GM12873 (cell line): ENCODE data around the gene SH2D1B.

Source experiments
- TF ChIP-seq, protein P1 (sequence below): IDR thresholded peaks from 2 replicates; pipeline ENCODE4 v1.5.1; 2012; ENCODE audit warnings: low read depth, mild to moderate bottlenecking, moderate library complexity, low read length, control low read depth; ENCODE audit not compliant: insufficient read depth; ENCODE audit errors: missing control alignments

SH2D1B gene, protein sequence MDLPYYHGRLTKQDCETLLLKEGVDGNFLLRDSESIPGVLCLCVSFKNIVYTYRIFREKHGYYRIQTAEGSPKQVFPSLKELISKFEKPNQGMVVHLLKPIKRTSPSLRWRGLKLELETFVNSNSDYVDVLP

DNA sequence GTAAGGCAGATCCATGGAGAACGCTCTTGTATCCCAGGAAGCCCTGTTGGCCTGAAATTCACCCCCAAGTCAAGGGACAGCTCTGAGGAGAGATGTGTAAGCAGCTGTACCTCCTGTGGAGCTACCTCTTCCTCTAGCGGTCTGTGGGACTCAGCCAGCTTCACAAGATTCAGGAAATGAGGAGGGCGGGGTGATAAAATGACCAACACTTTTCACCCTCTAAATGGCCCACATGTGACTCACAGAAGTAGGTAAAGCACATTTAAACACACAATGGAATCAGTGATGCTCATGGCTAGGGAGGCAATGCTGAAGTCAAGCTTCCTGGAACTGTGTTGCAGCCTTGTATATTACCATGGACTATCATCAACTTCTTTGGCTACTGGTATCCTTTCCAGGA lies at the start of gene SH2D1B:
Gene SH2D1B, minus strand, starts transcription at position 135 of the 400 bp plus-strand sequence. Its CDS starts 120 bp downstream, at position 15.
- TF ChIP-seq, protein P1, sequence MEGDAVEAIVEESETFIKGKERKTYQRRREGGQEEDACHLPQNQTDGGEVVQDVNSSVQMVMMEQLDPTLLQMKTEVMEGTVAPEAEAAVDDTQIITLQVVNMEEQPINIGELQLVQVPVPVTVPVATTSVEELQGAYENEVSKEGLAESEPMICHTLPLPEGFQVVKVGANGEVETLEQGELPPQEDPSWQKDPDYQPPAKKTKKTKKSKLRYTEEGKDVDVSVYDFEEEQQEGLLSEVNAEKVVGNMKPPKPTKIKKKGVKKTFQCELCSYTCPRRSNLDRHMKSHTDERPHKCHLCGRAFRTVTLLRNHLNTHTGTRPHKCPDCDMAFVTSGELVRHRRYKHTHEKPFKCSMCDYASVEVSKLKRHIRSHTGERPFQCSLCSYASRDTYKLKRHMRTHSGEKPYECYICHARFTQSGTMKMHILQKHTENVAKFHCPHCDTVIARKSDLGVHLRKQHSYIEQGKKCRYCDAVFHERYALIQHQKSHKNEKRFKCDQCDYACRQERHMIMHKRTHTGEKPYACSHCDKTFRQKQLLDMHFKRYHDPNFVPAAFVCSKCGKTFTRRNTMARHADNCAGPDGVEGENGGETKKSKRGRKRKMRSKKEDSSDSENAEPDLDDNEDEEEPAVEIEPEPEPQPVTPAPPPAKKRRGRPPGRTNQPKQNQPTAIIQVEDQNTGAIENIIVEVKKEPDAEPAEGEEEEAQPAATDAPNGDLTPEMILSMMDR: no peak

DNA sequence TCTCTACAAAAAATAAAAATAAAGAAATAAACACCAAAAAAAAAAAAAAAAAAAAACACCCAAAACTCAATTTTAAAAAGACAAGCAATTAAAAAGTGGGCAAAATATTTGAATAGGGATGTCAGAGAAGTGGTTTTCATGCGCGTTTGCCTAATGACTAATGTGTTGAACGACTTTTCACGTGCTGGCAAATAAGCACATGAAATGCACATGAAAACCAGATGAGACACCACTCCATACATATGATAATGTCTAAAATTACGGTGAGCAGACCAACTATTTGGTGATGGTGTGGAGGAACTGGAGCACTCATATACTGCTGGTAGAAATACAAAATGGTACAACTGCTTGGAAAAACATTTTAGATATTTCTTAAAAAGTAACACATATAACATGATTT lies 46.3 kb upstream of the SH2D1B start:
- TF ChIP-seq, protein P1: no peak

DNA sequence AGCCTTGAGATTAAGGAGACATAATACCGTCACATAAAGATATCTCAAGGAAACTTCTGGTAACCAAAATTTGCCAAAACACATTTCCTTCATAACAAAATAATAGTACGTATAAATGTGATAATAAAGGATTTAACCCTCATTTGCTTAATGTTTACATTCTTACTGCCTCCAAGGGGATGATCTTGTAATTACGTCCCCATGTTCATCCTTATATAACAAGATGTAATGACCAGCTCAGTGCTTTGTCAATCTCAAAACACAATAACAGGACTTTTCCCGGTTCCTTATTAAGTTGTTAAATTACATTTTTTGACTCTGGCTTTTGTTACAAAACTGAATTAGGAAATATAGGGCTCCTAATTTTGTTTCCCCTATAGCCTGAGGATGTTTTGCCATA lies 44.4 kb upstream of the SH2D1B start:
- TF ChIP-seq, protein P1: no peak

DNA sequence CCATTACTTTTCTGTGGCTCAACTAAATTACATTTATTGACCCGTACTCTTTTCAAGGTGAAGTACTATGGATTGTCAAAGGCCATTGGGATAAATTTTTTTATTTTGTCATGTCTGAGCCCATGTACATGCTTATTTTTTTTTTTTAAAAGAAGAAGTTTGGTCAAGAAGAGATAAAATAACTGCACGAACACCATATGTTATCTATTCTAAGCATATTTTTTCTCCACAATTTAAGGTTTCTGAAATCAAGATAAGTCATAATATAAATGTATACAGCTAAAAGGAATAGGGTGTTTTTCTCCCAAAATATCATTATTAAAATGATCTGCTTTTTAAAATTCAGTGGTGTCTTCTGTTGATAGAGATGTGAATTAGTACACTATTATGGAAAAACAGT lies 35.0 kb upstream of the SH2D1B start:
- TF ChIP-seq, protein P1: no peak

DNA sequence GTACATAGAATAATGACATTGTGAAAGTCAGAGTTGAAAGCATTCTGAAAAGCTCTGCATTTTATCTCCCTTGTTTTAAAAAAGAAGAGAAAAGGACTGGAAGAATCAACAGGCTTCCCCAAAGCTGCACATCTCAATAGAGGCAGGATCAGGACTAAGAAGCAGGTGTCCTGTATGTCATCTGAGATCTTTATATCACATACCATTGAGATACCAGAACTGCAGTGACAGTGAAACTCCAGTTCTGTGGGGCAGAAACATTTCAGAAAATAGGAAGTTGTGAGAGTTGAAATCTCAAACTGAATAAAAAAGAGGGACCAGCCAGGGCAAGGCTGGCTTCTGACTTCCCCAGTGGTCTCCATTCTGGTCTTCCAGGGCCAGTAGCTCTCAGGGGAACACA lies 33.0 kb upstream of the SH2D1B start:
- TF ChIP-seq, protein P1: no peak

DNA sequence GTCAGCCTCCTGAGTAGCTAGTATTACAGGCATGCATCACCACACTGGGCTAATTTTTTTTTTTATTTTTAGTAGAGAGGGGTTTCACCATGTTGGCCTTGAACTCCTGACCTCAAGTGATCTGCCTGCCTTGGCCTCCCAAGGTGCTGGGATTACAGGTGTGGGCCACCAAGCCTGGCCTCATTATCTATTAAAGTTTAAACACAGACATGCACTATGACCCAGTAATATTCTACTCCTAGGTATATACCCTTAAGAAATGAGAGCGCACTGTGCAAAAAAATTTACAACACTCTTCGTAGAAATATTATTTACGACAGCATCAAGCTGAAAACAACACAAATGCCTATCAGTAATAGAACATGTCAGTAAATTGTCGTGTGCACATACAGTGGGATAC lies 18.6 kb upstream of the SH2D1B start:
- TF ChIP-seq, protein P1: no peak

DNA sequence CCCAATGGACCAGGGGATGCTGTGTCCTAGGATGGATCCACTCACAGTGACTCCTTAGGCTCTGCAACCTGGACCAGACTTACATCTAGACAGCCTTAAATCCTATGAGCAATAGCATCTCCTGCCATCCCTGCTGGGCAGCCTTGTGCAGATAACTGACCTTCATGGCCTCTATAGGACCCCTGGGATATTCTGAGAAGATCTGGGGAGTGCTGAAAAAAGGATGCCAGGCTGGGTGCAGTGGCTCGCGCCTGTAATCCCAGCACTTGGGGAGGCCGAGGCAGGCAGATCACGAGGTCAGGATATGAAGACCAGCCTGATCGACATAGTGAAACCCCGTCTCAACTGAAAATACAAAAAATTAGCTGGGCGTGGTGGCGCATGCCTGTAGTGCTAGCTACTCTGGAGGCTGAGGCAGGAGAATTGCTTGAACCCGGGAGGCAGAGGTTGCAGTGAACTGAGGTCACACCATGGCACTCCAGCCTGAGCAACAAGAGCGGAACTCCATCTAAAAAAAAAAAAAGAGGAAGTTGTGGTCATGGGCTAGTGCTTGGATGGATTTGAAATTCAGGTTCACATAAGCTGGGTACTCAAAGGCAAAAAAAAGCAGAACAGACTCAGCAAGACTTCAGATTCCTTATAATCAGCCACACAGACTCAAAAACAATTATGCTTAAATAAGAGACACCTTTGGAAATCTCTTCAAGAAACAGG lies 10.9 kb upstream of the SH2D1B start:
- TF ChIP-seq, protein P1: no peak
